ENCODE data around the gene ADARB2.

Gene ADARB2

DNA sequence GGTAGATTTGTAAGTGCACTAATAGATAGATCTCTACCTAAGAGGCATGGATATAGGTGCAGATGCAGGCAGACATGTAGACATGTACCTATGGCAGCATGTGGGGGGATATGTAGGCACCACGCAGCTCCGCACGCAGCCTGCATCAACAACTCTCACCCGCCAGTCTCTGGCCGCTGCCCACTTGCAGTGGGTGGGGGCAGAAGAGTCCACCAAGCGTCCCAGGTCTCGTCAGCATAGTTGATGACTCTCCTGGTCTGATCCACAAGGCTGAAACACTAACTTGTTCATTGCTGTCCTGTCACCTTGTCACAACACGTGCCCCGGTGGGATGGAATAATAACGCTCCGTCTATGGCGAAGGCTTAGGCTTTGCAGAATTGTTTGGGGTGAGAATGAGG, 252.0 kb downstream of the ADARB2 start:
- Histone ChIP-seq H3K79me2 (ENCODE audit: control insufficient read depth, low read length) (no peaks in the 10 kb centered on the region), H3K36me3 (ENCODE audit: control insufficient read depth, low read length) (no peaks in the 10 kb centered on the region), H3F3A (ENCODE audit: control insufficient read depth, insufficient read depth) (peaks cover 30% of the 10 kb centered on the region), H4K20me1 (ENCODE audit: control insufficient read depth, insufficient read depth, low read depth, low read length) (no peaks in the 10 kb centered on the region), H3K27ac (ENCODE audit: low read depth, low read length) (no peak overlapping the region), H3K4me1 (ENCODE audit: control insufficient read depth, low read length) (peaks cover 80% of the 10 kb centered on the region), H3K4me2 (ENCODE audit: low read length) (no peak overlapping the region), H3K27me3 (ENCODE audit: control insufficient read depth, low read length) (no peaks in the 10 kb centered on the region), H3K4me3 (ENCODE audit: low read length) (no peak overlapping the region), H3K9me2 (replicated peaks; ENCODE audit: control insufficient read depth, low read length) (no peaks in the 10 kb centered on the region), H3K9me3 (ENCODE audit: control insufficient read depth, insufficient read depth, low read length) (no peaks in the 10 kb centered on the region)
- TF ChIP-seq EZH2phosphoT487 (IDR thresholded peaks at IDR 0.05; ENCODE audit: borderline replicate concordance, low read length), result no peak
- no peak for TF ChIP-seq CTCF (IDR thresholded peaks at IDR 0.05; ENCODE audit: low read depth, low read length, poor library complexity, severe bottlenecking)

- Histone ChIP-seq H3K9me2 (replicated peaks; ENCODE audit: control insufficient read depth, low read length) (no peaks in the 10 kb centered on the region), H3F3A (ENCODE audit: control insufficient read depth, insufficient read depth) (peaks cover 19% of the 10 kb centered on the region), H3K4me3 (ENCODE audit: low read length) (no peak overlapping the region), H4K20me1 (ENCODE audit: control insufficient read depth, insufficient read depth, low read depth, low read length) (no peaks in the 10 kb centered on the region), H3K27me3 (ENCODE audit: control insufficient read depth, low read length) (no peaks in the 10 kb centered on the region), H3K79me2 (ENCODE audit: control insufficient read depth, low read length) (no peaks in the 10 kb centered on the region), H3K4me2 (ENCODE audit: low read length) (no peak overlapping the region), H3K36me3 (ENCODE audit: control insufficient read depth, low read length) (no peaks in the 10 kb centered on the region), H3K4me1 (ENCODE audit: control insufficient read depth, low read length) (peaks cover 71% of the 10 kb centered on the region), H3K9me3 (ENCODE audit: control insufficient read depth, insufficient read depth, low read length) (no peaks in the 10 kb centered on the region), H3K27ac (ENCODE audit: low read depth, low read length) (no peak overlapping the region)
- TF ChIP-seq CTCF (IDR thresholded peaks at IDR 0.05; ENCODE audit: low read depth, low read length, poor library complexity, severe bottlenecking) (no peak), EZH2phosphoT487 (IDR thresholded peaks at IDR 0.05; ENCODE audit: borderline replicate concordance, low read length) (no peak)
Observed at GRCh38 chr10:1483826-1484225, 253.5 kb downstream of the ADARB2 start.

DNA sequence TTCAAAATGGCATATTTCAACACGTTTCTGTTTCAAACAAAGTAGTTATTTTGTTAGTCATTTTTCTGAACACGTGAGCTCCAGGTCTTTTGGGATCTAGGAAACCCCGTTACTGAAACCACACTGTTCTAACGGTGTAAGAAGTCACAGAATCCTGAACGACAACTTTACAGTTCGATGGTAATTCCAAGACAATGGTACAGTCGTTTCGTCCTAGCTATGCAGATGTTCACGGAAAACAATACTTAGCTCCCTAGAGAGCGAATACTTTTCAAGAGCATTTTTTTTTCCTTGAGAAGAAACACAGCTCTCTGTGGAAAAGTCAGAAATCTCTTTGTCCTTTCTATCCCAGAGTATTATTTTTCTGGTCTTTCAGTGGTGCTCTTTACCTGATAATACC, 254.1 kb downstream of the ADARB2 start:
- H3K4me3 ChIP-seq (ENCODE audit: low read length), result no peak overlapping the region
- H3K4me2 ChIP-seq (ENCODE audit: low read length), result peak overlapping the region; percentile 24
- no peaks in the 10 kb centered on the region for H3K36me3 ChIP-seq (ENCODE audit: control insufficient read depth, low read length)
- no peak overlapping the region for H3K27ac ChIP-seq (ENCODE audit: low read depth, low read length)
- H4K20me1 ChIP-seq (ENCODE audit: control insufficient read depth, insufficient read depth, low read depth, low read length), result no peaks in the 10 kb centered on the region
- H3K9me2 ChIP-seq (replicated peaks; ENCODE audit: control insufficient read depth, low read length), result no peaks in the 10 kb centered on the region
- peaks cover 13% of the 10 kb centered on the region for H3F3A ChIP-seq (ENCODE audit: control insufficient read depth, insufficient read depth)
- peaks cover 65% of the 10 kb centered on the region for H3K4me1 ChIP-seq (ENCODE audit: control insufficient read depth, low read length)
- H3K27me3 ChIP-seq (ENCODE audit: control insufficient read depth, low read length), result no peaks in the 10 kb centered on the region
- no peak for TF ChIP-seq EZH2phosphoT487 (IDR thresholded peaks at IDR 0.05; ENCODE audit: borderline replicate concordance, low read length)
- no peak for TF ChIP-seq CTCF (IDR thresholded peaks at IDR 0.05; ENCODE audit: low read depth, low read length, poor library complexity, severe bottlenecking)
- peaks cover 4% of the 10 kb centered on the region; the same call in 1 of the 2 replicates for H3K9me3 ChIP-seq (ENCODE audit: control insufficient read depth, insufficient read depth, low read length)
- H3K79me2 ChIP-seq (ENCODE audit: control insufficient read depth, low read length), result no peaks in the 10 kb centered on the region

Measured in DOHH2 (cell line).